ENCODE results near the gene MTHFD2L.

GRCh38 chr4:74304095-74304625 lies 146.2 kb downstream of the MTHFD2L start:
- TF ChIP-seq, protein P1, sequence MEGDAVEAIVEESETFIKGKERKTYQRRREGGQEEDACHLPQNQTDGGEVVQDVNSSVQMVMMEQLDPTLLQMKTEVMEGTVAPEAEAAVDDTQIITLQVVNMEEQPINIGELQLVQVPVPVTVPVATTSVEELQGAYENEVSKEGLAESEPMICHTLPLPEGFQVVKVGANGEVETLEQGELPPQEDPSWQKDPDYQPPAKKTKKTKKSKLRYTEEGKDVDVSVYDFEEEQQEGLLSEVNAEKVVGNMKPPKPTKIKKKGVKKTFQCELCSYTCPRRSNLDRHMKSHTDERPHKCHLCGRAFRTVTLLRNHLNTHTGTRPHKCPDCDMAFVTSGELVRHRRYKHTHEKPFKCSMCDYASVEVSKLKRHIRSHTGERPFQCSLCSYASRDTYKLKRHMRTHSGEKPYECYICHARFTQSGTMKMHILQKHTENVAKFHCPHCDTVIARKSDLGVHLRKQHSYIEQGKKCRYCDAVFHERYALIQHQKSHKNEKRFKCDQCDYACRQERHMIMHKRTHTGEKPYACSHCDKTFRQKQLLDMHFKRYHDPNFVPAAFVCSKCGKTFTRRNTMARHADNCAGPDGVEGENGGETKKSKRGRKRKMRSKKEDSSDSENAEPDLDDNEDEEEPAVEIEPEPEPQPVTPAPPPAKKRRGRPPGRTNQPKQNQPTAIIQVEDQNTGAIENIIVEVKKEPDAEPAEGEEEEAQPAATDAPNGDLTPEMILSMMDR (IDR thresholded peaks at IDR 0.05) = no peak
- no peak for TF ChIP-seq POLR2A (IDR thresholded peaks at IDR 0.05)
- TF ChIP-seq EP300 (IDR thresholded peaks at IDR 0.05) = no peak
